IPS-18c (cell line): ENCODE data around the gene ADCYAP1R1.

ENCODE experiments used
- H3K4me3 ChIP-seq: 2 replicates; pipeline ENCODE4 v1.7.0; 2013; ENCODE audit warnings: low read depth, mild to moderate bottlenecking, low read length, moderate library complexity; ENCODE audit not compliant: insufficient read depth
- H3K9me3 ChIP-seq: one replicate; pipeline ENCODE4 v1.6.1; 2013; ENCODE audit warnings: mild to moderate bottlenecking, low read length, moderate library complexity; ENCODE audit not compliant: control insufficient read depth, insufficient read depth

Gene ADCYAP1R1

GRCh38 chr7:31107106-31108090 lies 55.3 kb downstream of the ADCYAP1R1 start:
- Histone ChIP-seq H3K4me3 (no peak overlapping the region), H3K9me3 (peaks cover 2% of the 10 kb centered on the region)

- peaks cover 2% of the 10 kb centered on the region for H3K9me3 ChIP-seq
- no peak overlapping the region for H3K4me3 ChIP-seq
These were observed 56.1 kb downstream of the ADCYAP1R1 start for GRCh38 chr7:31108097-31108657.

GRCh38 chr7:31109751-31110150 lies 57.6 kb downstream of the ADCYAP1R1 start:
- Histone ChIP-seq H3K4me3 (no peak overlapping the region), H3K9me3 (peaks cover 2% of the 10 kb centered on the region)

- H3K4me3 ChIP-seq: no peak overlapping the region
- peaks cover 2% of the 10 kb centered on the region for H3K9me3 ChIP-seq
These were observed 58.4 kb downstream of the ADCYAP1R1 start for GRCh38 chr7:31110331-31111108.

GRCh38 chr7:31111109-31111451 lies 59.0 kb downstream of the ADCYAP1R1 start:
- peaks cover 2% of the 10 kb centered on the region for H3K9me3 ChIP-seq
- H3K4me3 ChIP-seq: no peak overlapping the region

- Histone ChIP-seq H3K9me3 (peaks cover 2% of the 10 kb centered on the region), H3K4me3 (no peak overlapping the region)
These were observed 61.6 kb downstream of the ADCYAP1R1 start for GRCh38 chr7:31113660-31114059.

GRCh38 chr7:31114593-31115343 lies 62.7 kb downstream of the ADCYAP1R1 start:
- Histone ChIP-seq H3K4me3 (no peak overlapping the region), H3K9me3 (no peaks in the 10 kb centered on the region)

- H3K9me3 ChIP-seq: no peaks in the 10 kb centered on the region
- H3K4me3 ChIP-seq: no peak overlapping the region
These were observed 64.5 kb downstream of the ADCYAP1R1 start for GRCh38 chr7:31116615-31117014.

- Histone ChIP-seq H3K4me3 (no peak overlapping the region), H3K9me3 (no peaks in the 10 kb centered on the region)
These were observed 67.1 kb downstream of the ADCYAP1R1 start for GRCh38 chr7:31119249-31119648.

- Histone ChIP-seq H3K9me3 (no peaks in the 10 kb centered on the region), H3K4me3 (no peak overlapping the region)
These were observed 68.8 kb downstream of the ADCYAP1R1 start for GRCh38 chr7:31120800-31121513.

- Histone ChIP-seq H3K4me3 (no peak overlapping the region), H3K9me3 (no peaks in the 10 kb centered on the region)
These were observed 69.5 kb downstream of the ADCYAP1R1 start for GRCh38 chr7:31121601-31122000.

GRCh38 chr7:31122649-31123058 lies 70.5 kb downstream of the ADCYAP1R1 start:
- H3K9me3 ChIP-seq: no peaks in the 10 kb centered on the region
- no peak overlapping the region for H3K4me3 ChIP-seq

GRCh38 chr7:31123321-31123720 lies 71.2 kb downstream of the ADCYAP1R1 start:
- H3K4me3 ChIP-seq: no peak overlapping the region
- H3K9me3 ChIP-seq: no peaks in the 10 kb centered on the region

- Histone ChIP-seq H3K9me3 (no peaks in the 10 kb centered on the region), H3K4me3 (no peak overlapping the region)
These were observed 71.6 kb downstream of the ADCYAP1R1 start for GRCh38 chr7:31123726-31124125.

GRCh38 chr7:31125171-31125570 lies 73.1 kb downstream of the ADCYAP1R1 start:
- H3K4me3 ChIP-seq: no peak overlapping the region
- no peaks in the 10 kb centered on the region for H3K9me3 ChIP-seq

GRCh38 chr7:31126976-31127375 lies 74.9 kb downstream of the ADCYAP1R1 start:
- no peaks in the 10 kb centered on the region for H3K9me3 ChIP-seq
- H3K4me3 ChIP-seq: no peak overlapping the region

GRCh38 chr7:31129067-31129466 lies 77.0 kb downstream of the ADCYAP1R1 start:
- no peaks in the 10 kb centered on the region for H3K9me3 ChIP-seq
- H3K4me3 ChIP-seq: no peak overlapping the region
